Measurements from ENCODE around the gene SPAG17.

DNA sequence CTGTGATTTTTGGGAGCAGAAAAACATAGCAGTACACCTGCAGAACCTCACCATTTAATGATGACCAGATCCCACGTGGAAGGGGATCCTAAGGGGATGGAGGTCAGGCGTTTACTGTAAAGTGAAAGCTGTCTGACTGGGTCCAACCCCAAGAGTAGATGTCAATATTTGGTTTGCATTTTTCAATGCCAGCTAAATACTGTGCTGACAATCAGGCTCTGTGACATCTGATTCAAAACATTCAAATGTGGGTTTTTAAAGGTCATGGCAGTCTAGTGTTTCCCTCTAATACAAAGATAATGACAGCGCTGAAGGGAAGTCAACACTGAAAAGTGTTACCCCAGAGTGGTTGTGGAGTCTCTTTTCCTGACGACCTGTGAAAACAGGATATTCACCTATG, 68.1 kb downstream of the SPAG17 start:
- TF ChIP-seq, protein P1, sequence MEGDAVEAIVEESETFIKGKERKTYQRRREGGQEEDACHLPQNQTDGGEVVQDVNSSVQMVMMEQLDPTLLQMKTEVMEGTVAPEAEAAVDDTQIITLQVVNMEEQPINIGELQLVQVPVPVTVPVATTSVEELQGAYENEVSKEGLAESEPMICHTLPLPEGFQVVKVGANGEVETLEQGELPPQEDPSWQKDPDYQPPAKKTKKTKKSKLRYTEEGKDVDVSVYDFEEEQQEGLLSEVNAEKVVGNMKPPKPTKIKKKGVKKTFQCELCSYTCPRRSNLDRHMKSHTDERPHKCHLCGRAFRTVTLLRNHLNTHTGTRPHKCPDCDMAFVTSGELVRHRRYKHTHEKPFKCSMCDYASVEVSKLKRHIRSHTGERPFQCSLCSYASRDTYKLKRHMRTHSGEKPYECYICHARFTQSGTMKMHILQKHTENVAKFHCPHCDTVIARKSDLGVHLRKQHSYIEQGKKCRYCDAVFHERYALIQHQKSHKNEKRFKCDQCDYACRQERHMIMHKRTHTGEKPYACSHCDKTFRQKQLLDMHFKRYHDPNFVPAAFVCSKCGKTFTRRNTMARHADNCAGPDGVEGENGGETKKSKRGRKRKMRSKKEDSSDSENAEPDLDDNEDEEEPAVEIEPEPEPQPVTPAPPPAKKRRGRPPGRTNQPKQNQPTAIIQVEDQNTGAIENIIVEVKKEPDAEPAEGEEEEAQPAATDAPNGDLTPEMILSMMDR (IDR thresholded peaks at IDR 0.05; ENCODE audit: borderline replicate concordance, extremely low read depth, low read length, poor library complexity, severe bottlenecking): no peak
- no peak for TF ChIP-seq EZH2 (IDR thresholded peaks at IDR 0.05; ENCODE audit: borderline replicate concordance, low read depth, low read length, severe bottlenecking)
